Right lobe of liver (tissue), 4 donors: Measurements from ENCODE around the gene INSR.

Experiments used
- POLR2A ChIP-seq: fragments of 450-650 bp; IDR thresholded peaks from one replicate; pipeline ENCODE4 v1.6.1; 2017; ENCODE audit warnings: antibody characterized with exemption, mild to moderate bottlenecking
- TF ChIP-seq, protein P1 (sequence below), 4 donors: fragments of 200-600 bp in 3 of 4; fragments of 450-650 bp in 1 of 4; IDR thresholded peaks; one replicate each; pipeline versions ENCODE4 v1.5.1 to v1.8.0; 2016 to 2022; ENCODE audit warnings: antibody characterized with exemption in 4 of 4, mild to moderate bottlenecking in 2 of 4
- donor health status: DM: no; HTN: no; CAD: no.
- donor health status: DM: no; HTN: no; CAD: no.
- donor health status: DM: no; HTN: yes; CAD: no.

DNA sequence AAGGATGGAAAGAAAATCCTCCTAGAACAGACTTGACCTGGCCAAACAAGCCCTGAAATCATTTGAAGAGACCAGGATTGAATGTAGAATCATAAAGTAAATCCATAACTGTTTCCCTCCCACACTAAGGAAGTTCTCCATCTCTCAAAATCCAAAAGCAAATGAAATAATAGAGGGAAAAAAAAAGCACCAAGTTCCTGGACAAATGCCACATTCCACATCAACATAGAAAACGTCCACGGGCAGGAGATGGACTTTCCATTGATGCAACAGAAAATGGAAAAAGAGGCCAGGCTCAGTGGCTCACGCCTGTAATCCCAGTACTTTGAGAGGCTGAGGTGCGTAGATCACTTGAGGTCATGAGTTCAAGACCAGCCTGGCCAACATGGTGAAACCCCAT lies 56.2 kb downstream of the INSR start:
- TF ChIP-seq, protein P1, sequence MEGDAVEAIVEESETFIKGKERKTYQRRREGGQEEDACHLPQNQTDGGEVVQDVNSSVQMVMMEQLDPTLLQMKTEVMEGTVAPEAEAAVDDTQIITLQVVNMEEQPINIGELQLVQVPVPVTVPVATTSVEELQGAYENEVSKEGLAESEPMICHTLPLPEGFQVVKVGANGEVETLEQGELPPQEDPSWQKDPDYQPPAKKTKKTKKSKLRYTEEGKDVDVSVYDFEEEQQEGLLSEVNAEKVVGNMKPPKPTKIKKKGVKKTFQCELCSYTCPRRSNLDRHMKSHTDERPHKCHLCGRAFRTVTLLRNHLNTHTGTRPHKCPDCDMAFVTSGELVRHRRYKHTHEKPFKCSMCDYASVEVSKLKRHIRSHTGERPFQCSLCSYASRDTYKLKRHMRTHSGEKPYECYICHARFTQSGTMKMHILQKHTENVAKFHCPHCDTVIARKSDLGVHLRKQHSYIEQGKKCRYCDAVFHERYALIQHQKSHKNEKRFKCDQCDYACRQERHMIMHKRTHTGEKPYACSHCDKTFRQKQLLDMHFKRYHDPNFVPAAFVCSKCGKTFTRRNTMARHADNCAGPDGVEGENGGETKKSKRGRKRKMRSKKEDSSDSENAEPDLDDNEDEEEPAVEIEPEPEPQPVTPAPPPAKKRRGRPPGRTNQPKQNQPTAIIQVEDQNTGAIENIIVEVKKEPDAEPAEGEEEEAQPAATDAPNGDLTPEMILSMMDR (IDR thresholded peaks at IDR 0.05): no peak
- no peak for TF ChIP-seq POLR2A
